ENCODE results near the gene SLC1A2. TPM values are rescaled to one million over a fixed set of nuclear protein-coding genes. Genes with fewer than 3 reads are reported as not detected.
A peak's percentile ranks its signal among the peaks of the same experiment; 100 is the strongest.

SLC1A2 gene
- total RNA-seq, 1 experiment from 2014 or later = 0.50 TPM

- Histone ChIP-seq H3K79me1 (ENCODE audit: insufficient read depth, low read depth, low read length, poor library complexity, severe bottlenecking) (no peaks in the 10 kb centered on the region), H4K8ac (replicated peaks; ENCODE audit: insufficient read length, low read depth, low read length) (no peak overlapping the region), H2BK120ac (ENCODE audit: low read depth, low read length, poor library complexity, severe bottlenecking) (no peak overlapping the region), H3K9me3 (ENCODE audit: control insufficient read depth, low read depth, low read length) (no peaks in the 10 kb centered on the region), H2BK5ac (ENCODE audit: insufficient read length, low read length) (no peak overlapping the region), H2BK15ac (ENCODE audit: low read depth, low read length) (no peak overlapping the region), H2BK20ac (ENCODE audit: low read depth, low read length, poor library complexity, severe bottlenecking) (no peak overlapping the region), H3K4me1 (ENCODE audit: insufficient read depth, low read length) (no peaks in the 10 kb centered on the region), H3K9ac (ENCODE audit: extremely low read depth, insufficient read length, low read length) (no peak overlapping the region), H4K20me1 (ENCODE audit: control insufficient read depth, insufficient read depth, insufficient read length) (no peaks in the 10 kb centered on the region), H3K56ac (ENCODE audit: insufficient read length, low read depth, low read length) (no peak overlapping the region), H2BK12ac (ENCODE audit: insufficient read length, low read depth, low read length) (no peak overlapping the region), H4K5ac (ENCODE audit: insufficient read length, low read depth, low read length) (no peak overlapping the region), H4K91ac (ENCODE audit: insufficient read length, low read depth, low read length) (no peak overlapping the region), H3K18ac (ENCODE audit: insufficient read length, low read depth, low read length) (no peak overlapping the region), H3K79me2 (ENCODE audit: insufficient read depth, low read length) (no peaks in the 10 kb centered on the region), H2AK5ac (ENCODE audit: insufficient read length, low read length) (no peak overlapping the region), H3K4me2 (ENCODE audit: insufficient read depth, insufficient read length, low read length) (no peak overlapping the region), H3K27ac (ENCODE audit: insufficient read length, low read depth, low read length) (no peak overlapping the region), H3K23ac (ENCODE audit: insufficient read length, low read depth, low read length) (no peak overlapping the region), H3K4ac (ENCODE audit: low read depth, low read length) (no peak overlapping the region), H3T11ph (ENCODE audit: low read length) (no peak overlapping the region), H3K14ac (ENCODE audit: insufficient read depth, low read length) (no peak overlapping the region), H3K23me2 (ENCODE audit: insufficient read length, low read depth, low read length, poor library complexity, severe bottlenecking) (no peaks in the 10 kb centered on the region), H3K27me3 (ENCODE audit: insufficient read depth, low read length) (no peaks in the 10 kb centered on the region), H2AFZ (ENCODE audit: low read length) (no peak overlapping the region)
- H3K27ac Mint-ChIP-seq = 0 out of 7 replicates have a peak overlapping the region, but pooled peaks of 1 of the 3 experiments have one; percentile 60
- DNase-seq = no peak
- H3K36me3 Mint-ChIP-seq (ENCODE audit: insufficient read depth in 1 of 3, low read depth in 3 of 3) = no peaks in the 10 kb centered on the region; a peak in 1 of 7 replicates
- no peak for TF ChIP-seq CTCF (conservative IDR thresholded peaks at IDR 0.05)
- H3K27me3 Mint-ChIP-seq (ENCODE audit: low read depth) = peaks cover 4% of the 10 kb centered on the region; the same call in 1 of the 2 replicates
- H3K4me1 Mint-ChIP-seq = peaks cover 15 to 19% of the 10 kb centered on the region in 2 experiments
- no peak overlapping the region for H3K4me3 Mint-ChIP-seq
- no CpG with 5 or more reads among the region's 1 CpG for WGBS (ENCODE audit: extremely low coverage, insufficient read length, low lambda C conversion rate)
- no peaks in the 10 kb centered on the region for H3K9me3 Mint-ChIP-seq
These were observed 143.6 kb downstream of the SLC1A2 start for GRCh38 chr11:35275786-35276170.

Measured in H9 (cell line).